HFFc6 (cell line): ENCODE results near the gene ACAA1. TPM values are rescaled to one million over a fixed set of nuclear protein-coding genes. Genes with fewer than 3 reads are reported as not detected.

Source experiments
- DNase-seq: peaks from one replicate; pipeline ENCODE4 v3.0.0-alpha.2; 2018
- H3K27ac Mint-ChIP-seq: 2 replicates; pipeline ENCODE4 v1.8.0; 2020; ENCODE audit warnings: mild to moderate bottlenecking, mixed read lengths
- H3K27me3 Mint-ChIP-seq: 2 replicates; pipeline ENCODE4 v1.8.0; 2021; ENCODE audit warnings: mild to moderate bottlenecking, moderate library complexity, mixed read lengths; ENCODE audit not compliant: insufficient read depth
- H3K36me3 Mint-ChIP-seq: 2 replicates; pipeline ENCODE4 v1.8.0; 2021; ENCODE audit warnings: low read depth, mixed read lengths
- H3K4me1 Mint-ChIP-seq: 2 replicates; pipeline ENCODE4 v1.8.0; 2020; ENCODE audit warnings: low read depth, mixed read lengths
- H3K4me3 Mint-ChIP-seq: 2 replicates; pipeline ENCODE4 v1.8.0; 2020; ENCODE audit warnings: mild to moderate bottlenecking, moderate library complexity, mixed read lengths
- H3K9me3 Mint-ChIP-seq: 2 replicates; pipeline ENCODE4 v1.8.0; 2020; ENCODE audit warnings: mild to moderate bottlenecking, mixed read lengths
- long read RNA-seq: library from polyadenylated mRNA; unstranded; transcript quantifications from one replicate; pipeline ENCODE4 v2.0.0, GENCODE V29; 2019
- total RNA-seq, 6 experiments: library from RNA; stranded (reverse); fragmentation: NEBNext Ultra II Directional; extraction: Animal tissue kit (Norgen Biotek cat#: 25700); gene quantifications; 2 replicates in 1 of 6; 3 replicates in 5 of 6; pipeline ENCODE4 v1.2.3, GENCODE V29; 2021
- TF ChIP-seq, protein P1 (sequence below): fragments of 200-600 bp; sonication (generic); IDR thresholded peaks from 2 replicates; pipeline ENCODE4 v1.5.0; 2021; ENCODE audit warnings: antibody characterized with exemption, mild to moderate bottlenecking

ACAA1 gene, protein sequence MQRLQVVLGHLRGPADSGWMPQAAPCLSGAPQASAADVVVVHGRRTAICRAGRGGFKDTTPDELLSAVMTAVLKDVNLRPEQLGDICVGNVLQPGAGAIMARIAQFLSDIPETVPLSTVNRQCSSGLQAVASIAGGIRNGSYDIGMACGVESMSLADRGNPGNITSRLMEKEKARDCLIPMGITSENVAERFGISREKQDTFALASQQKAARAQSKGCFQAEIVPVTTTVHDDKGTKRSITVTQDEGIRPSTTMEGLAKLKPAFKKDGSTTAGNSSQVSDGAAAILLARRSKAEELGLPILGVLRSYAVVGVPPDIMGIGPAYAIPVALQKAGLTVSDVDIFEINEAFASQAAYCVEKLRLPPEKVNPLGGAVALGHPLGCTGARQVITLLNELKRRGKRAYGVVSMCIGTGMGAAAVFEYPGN
- total RNA-seq = 10 to 100 TPM; 45.1 to 60.9 (median 52.1) TPM
- long read RNA-seq, transcript ACAA1-202 (12 exons, 1,785 nt) = major isoform, 81 of 104 reads
- long read RNA-seq, partial matches to known transcripts = 2 of 104 reads
- long read RNA-seq, other reads (novel, unspliced or antisense) = 18 of 104 reads

DNA sequence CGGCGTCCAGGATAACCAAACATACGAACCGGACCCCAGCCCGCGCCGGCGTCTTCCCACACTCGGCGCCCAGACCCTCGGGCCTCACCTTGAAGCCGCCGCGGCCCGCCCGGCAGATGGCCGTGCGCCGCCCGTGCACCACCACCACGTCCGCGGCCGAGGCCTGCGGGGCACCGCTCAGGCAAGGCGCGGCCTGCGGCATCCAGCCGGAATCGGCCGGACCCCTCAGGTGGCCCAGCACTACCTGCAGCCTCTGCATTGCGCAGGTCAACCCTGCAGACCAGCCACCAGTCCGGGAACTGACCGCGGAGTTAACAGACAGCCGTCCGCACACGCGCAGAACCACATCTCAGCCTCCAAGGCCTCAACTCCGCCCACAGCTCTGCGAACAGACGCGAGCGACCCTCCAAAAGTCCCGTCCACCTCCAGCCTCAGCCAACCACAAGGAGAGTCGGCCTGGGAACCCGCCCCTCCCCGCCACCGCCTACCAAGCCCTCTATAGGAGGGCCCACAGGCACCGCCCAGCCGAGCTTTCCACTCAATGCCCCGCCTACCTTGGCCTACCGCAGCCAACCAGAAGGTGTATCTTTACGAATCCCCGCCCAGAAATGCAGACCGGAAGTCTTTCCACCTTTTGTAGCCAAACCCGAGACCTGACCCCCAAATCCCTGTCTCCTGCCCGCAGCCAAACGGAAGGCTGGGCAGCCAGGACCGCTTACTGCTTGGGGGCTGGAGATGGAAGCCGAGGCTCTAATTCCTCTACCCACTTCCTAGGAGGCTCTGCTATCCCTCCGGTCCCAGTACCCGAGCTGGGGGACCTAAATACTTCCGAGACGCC lies at the start of gene ACAA1:
TSS of gene ACAA1 (minus strand) at position 351 of the 838 bp plus-strand sequence. CDS start at position 259, 92 bp downstream.
- Mint-ChIP-seq H3K9me3 (no peaks in the 10 kb centered on the region), H3K27ac (peak within 1 kb of the TSS; percentile 93), H3K27me3 (peaks cover 1% of the 10 kb centered on the region; the same call in 1 of the 2 replicates), H3K36me3 (peaks cover 10% of the 10 kb centered on the region), H3K4me3 (peak within 1 kb of the TSS; percentile 97), H3K4me1 (peaks cover 57% of the 10 kb centered on the region)
- peak; percentile 99 for DNase-seq
- TF ChIP-seq, protein P1, sequence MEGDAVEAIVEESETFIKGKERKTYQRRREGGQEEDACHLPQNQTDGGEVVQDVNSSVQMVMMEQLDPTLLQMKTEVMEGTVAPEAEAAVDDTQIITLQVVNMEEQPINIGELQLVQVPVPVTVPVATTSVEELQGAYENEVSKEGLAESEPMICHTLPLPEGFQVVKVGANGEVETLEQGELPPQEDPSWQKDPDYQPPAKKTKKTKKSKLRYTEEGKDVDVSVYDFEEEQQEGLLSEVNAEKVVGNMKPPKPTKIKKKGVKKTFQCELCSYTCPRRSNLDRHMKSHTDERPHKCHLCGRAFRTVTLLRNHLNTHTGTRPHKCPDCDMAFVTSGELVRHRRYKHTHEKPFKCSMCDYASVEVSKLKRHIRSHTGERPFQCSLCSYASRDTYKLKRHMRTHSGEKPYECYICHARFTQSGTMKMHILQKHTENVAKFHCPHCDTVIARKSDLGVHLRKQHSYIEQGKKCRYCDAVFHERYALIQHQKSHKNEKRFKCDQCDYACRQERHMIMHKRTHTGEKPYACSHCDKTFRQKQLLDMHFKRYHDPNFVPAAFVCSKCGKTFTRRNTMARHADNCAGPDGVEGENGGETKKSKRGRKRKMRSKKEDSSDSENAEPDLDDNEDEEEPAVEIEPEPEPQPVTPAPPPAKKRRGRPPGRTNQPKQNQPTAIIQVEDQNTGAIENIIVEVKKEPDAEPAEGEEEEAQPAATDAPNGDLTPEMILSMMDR = no peak; the same call in 1 of the 2 replicates

DNA sequence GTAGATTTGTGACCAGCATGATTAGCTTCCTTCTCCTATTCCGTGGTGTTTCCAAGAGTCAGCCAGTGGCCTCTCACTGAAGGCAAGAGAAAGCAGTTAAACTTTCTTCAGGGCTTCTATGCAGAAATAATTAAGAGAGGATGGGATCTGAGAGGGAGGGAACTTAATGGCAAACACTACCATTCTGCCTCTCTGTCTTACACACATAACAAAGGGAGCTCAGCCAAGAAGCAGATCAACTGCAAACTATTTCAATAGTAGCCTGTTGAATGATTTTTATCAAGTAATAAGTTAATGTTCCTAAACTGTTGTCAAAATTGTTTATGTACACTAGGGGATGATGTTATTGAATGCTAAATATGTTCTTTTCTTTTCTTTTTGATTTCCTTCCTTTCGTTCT lies 40.3 kb upstream of the ACAA1 start:
- no peaks in the 10 kb centered on the region for H3K9me3 Mint-ChIP-seq
- H3K27ac Mint-ChIP-seq = peak overlapping the region; percentile 61
- peaks cover 59% of the 10 kb centered on the region for H3K4me1 Mint-ChIP-seq
- TF ChIP-seq, protein P1 = no peak
- peaks cover 23% of the 10 kb centered on the region for H3K36me3 Mint-ChIP-seq
- no peak for DNase-seq
- no peaks in the 10 kb centered on the region for H3K27me3 Mint-ChIP-seq
- H3K4me3 Mint-ChIP-seq = no peak overlapping the region

GRCh38 chr3:38173834-38174418 lies 37.0 kb upstream of the ACAA1 start:
- H3K27me3 Mint-ChIP-seq = peaks cover 6% of the 10 kb centered on the region; the same call in 1 of the 2 replicates
- no peaks in the 10 kb centered on the region for H3K9me3 Mint-ChIP-seq
- TF ChIP-seq, protein P1 = no peak
- peaks cover 78% of the 10 kb centered on the region for H3K4me1 Mint-ChIP-seq
- DNase-seq = no peak
- peaks cover 11% of the 10 kb centered on the region for H3K36me3 Mint-ChIP-seq
- peak overlapping the region; percentile 18 for H3K4me3 Mint-ChIP-seq
- H3K27ac Mint-ChIP-seq = peak overlapping the region; percentile 79

DNA sequence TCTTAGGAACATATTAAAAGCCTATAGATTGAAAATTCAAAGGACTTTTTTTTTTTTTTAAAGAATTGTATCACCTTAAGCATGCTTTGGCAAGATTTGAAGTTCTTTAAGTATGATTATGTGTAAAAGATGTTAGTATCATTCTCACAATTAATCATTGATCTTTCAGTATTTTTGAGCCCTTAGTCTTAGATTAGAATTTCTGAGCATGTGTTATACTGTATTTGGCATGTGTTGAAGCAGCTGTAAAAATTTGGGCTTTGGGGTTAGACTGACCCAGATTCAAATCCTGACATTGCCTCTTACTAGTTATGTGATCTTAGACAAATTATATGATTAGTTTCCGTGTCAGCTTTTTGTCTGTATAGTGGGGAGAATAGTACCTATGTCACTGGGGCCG lies 34.7 kb upstream of the ACAA1 start:
- no peak for DNase-seq
- Mint-ChIP-seq H3K27me3 (peaks cover 6% of the 10 kb centered on the region), H3K4me1 (peaks cover 89% of the 10 kb centered on the region), H3K4me3 (no peak overlapping the region), H3K9me3 (no peaks in the 10 kb centered on the region), H3K27ac (no peak overlapping the region), H3K36me3 (peaks cover 14% of the 10 kb centered on the region)
- TF ChIP-seq, protein P1 = no peak

- TF ChIP-seq, protein P1 = no peak
- Mint-ChIP-seq H3K27me3 (peaks cover 10% of the 10 kb centered on the region), H3K27ac (peak overlapping the region; percentile 80), H3K9me3 (peaks cover 3% of the 10 kb centered on the region; the same call in 1 of the 2 replicates), H3K36me3 (peaks cover 21% of the 10 kb centered on the region), H3K4me3 (no peak overlapping the region; the same call in 1 of the 2 replicates), H3K4me1 (peaks cover 94% of the 10 kb centered on the region)
- DNase-seq = no peak
These were observed 33.8 kb upstream of the ACAA1 start for GRCh38 chr3:38170722-38171121.
